Measurements from ENCODE around the gene ZDHHC5. TPM values are rescaled to one million over a fixed set of nuclear protein-coding genes. Genes with fewer than 3 reads are reported as not detected.

The ZDHHC5 gene
- total RNA-seq, 1 donor from 2014 or later = 42.3 TPM

DNA sequence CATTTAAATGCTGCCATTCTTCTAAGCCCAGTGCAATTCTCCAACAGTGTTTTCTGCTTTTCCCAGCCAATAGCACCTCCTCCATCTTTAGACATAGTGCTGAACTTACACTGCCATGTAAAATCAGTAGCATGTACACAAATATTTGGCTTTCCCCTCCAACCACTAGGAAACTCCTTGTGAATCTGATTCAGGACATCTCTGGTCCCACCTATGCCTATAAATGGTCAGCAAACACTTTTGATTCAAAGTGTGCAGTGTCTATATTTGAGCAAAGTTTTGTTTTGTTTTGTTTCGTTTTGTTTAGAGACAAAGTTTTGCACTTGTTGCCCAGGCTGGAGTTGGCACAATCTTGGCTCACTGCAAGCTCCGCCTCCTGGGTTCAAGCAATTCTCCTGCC is 43.0 kb upstream of the ZDHHC5 start:
- Mint-ChIP-seq H3K27ac (ENCODE audit: unreplicated experiment) (no peak overlapping the region), H3K9me3 (ENCODE audit: unreplicated experiment) (no peaks in the 10 kb centered on the region), H3K36me3 (ENCODE audit: unreplicated experiment) (no peaks in the 10 kb centered on the region), H3K27me3 (ENCODE audit: unreplicated experiment) (peaks cover 2% of the 10 kb centered on the region), H3K4me1 (ENCODE audit: low read depth, unreplicated experiment) (peaks cover 4% of the 10 kb centered on the region), H3K4me3 (ENCODE audit: unreplicated experiment) (no peak overlapping the region)
- no peak for TF ChIP-seq CTCF (IDR thresholded peaks at IDR 0.05; ENCODE audit: partially characterized antibody, unreplicated experiment)
- DNase-seq = no peak

DNA sequence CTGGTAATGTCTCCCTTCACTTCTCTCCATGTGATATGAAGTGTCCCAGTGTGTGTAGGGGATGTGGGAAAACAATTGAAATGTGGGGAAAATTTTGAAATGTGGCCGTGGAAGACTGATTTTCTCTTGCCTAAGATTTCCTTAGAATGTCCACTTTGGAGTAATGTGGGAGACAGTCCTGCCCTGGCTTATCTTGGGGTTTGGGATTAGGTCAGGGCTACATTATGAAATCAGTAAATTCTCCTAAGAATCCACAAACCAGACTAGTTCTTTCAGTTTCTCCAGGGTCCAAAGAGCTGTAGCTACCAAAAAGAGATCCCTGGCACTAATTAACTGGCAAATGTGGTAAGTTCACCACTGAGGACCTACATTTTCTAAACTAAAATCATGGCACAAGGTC is 41.0 kb upstream of the ZDHHC5 start:
- DNase-seq = no peak
- no peak overlapping the region for H3K4me3 Mint-ChIP-seq (ENCODE audit: unreplicated experiment)
- peaks cover 17% of the 10 kb centered on the region for H3K4me1 Mint-ChIP-seq (ENCODE audit: low read depth, unreplicated experiment)
- H3K27ac Mint-ChIP-seq (ENCODE audit: unreplicated experiment) = no peak overlapping the region
- peaks cover 5% of the 10 kb centered on the region for H3K9me3 Mint-ChIP-seq (ENCODE audit: unreplicated experiment)
- H3K27me3 Mint-ChIP-seq (ENCODE audit: unreplicated experiment) = no peaks in the 10 kb centered on the region
- TF ChIP-seq CTCF (IDR thresholded peaks at IDR 0.05; ENCODE audit: partially characterized antibody, unreplicated experiment) = no peak
- peaks cover 3% of the 10 kb centered on the region for H3K36me3 Mint-ChIP-seq (ENCODE audit: unreplicated experiment)

- peak overlapping the region; percentile 5 for H3K4me3 Mint-ChIP-seq (ENCODE audit: unreplicated experiment)
- H3K4me1 Mint-ChIP-seq (ENCODE audit: low read depth, unreplicated experiment) = peaks cover 17% of the 10 kb centered on the region
- peaks cover 5% of the 10 kb centered on the region for H3K9me3 Mint-ChIP-seq (ENCODE audit: unreplicated experiment)
- TF ChIP-seq CTCF (IDR thresholded peaks at IDR 0.05; ENCODE audit: partially characterized antibody, unreplicated experiment) = no peak
- no peak for DNase-seq
- H3K27me3 Mint-ChIP-seq (ENCODE audit: unreplicated experiment) = peaks cover 1% of the 10 kb centered on the region
- peaks cover 3% of the 10 kb centered on the region for H3K36me3 Mint-ChIP-seq (ENCODE audit: unreplicated experiment)
- H3K27ac Mint-ChIP-seq (ENCODE audit: unreplicated experiment) = no peak overlapping the region
These were observed 37.7 kb upstream of the ZDHHC5 start for GRCh38 chr11:57630171-57630570.

GRCh38 chr11:57632116-57632515 is 35.8 kb upstream of the ZDHHC5 start:
- TF ChIP-seq CTCF (IDR thresholded peaks at IDR 0.05; ENCODE audit: partially characterized antibody, unreplicated experiment) = no peak
- H3K9me3 Mint-ChIP-seq (ENCODE audit: unreplicated experiment) = peaks cover 8% of the 10 kb centered on the region
- peaks cover 5% of the 10 kb centered on the region for H3K27me3 Mint-ChIP-seq (ENCODE audit: unreplicated experiment)
- H3K36me3 Mint-ChIP-seq (ENCODE audit: unreplicated experiment) = peaks cover 3% of the 10 kb centered on the region
- H3K4me1 Mint-ChIP-seq (ENCODE audit: low read depth, unreplicated experiment) = peaks cover 21% of the 10 kb centered on the region
- no peak for DNase-seq
- H3K27ac Mint-ChIP-seq (ENCODE audit: unreplicated experiment) = no peak overlapping the region
- H3K4me3 Mint-ChIP-seq (ENCODE audit: unreplicated experiment) = no peak overlapping the region

- H3K9me3 Mint-ChIP-seq (ENCODE audit: unreplicated experiment) = peaks cover 11% of the 10 kb centered on the region
- DNase-seq = no peak
- peaks cover 26% of the 10 kb centered on the region for H3K4me1 Mint-ChIP-seq (ENCODE audit: low read depth, unreplicated experiment)
- no peak for TF ChIP-seq CTCF (IDR thresholded peaks at IDR 0.05; ENCODE audit: partially characterized antibody, unreplicated experiment)
- no peak overlapping the region for H3K27ac Mint-ChIP-seq (ENCODE audit: unreplicated experiment)
- peaks cover 3% of the 10 kb centered on the region for H3K36me3 Mint-ChIP-seq (ENCODE audit: unreplicated experiment)
- peaks cover 12% of the 10 kb centered on the region for H3K27me3 Mint-ChIP-seq (ENCODE audit: unreplicated experiment)
- no peak overlapping the region for H3K4me3 Mint-ChIP-seq (ENCODE audit: unreplicated experiment)
These were observed 34.4 kb upstream of the ZDHHC5 start for GRCh38 chr11:57633394-57634070.
